Upper lobe of left lung (tissue), 6 donors: ENCODE data around the gene KYAT1. TPM values are rescaled to one million over a fixed set of nuclear protein-coding genes. Genes with fewer than 3 reads are reported as not detected.

Experiments
- ATAC-seq, 2 donors: fragments of 200-7000 bp; cut with Tn5 transposase; one replicate each; pipeline ENCODE4 v1.9.1; 2022; ENCODE audit warnings: mild to moderate bottlenecking in 2 of 2, moderate library complexity in 2 of 2; ENCODE audit not compliant: low FRiP score in 2 of 2
- DNase-seq, 2 donors: peaks; one replicate each; pipeline ENCODE4 v3.0.0-alpha.2; 2019 to 2020
- H3K27ac ChIP-seq, 4 donors: fragments of 200-600 bp; sonication (generic); one replicate each; pipeline ENCODE4 v1.5.1; 2016 to 2019
- H3K27me3 ChIP-seq, 4 donors: fragments of 200-600 bp; sonication (generic); one replicate each; pipeline ENCODE4 v1.5.1; 2017 to 2019
- H3K36me3 ChIP-seq, 4 donors: fragments of 200-600 bp; sonication (generic); one replicate each; pipeline ENCODE4 v1.5.1; 2016 to 2019
- H3K4me1 ChIP-seq, 4 donors: fragments of 200-600 bp; sonication (generic); one replicate each; pipeline ENCODE4 v1.5.1; 2018 to 2019
- H3K4me3 ChIP-seq, 4 donors: fragments of 200-600 bp; sonication (generic); one replicate each; pipeline ENCODE4 v1.5.1; 2017 to 2019; ENCODE audit warnings: mild to moderate bottlenecking in 2 of 4, moderate library complexity in 1 of 4
- H3K9me3 ChIP-seq, 4 donors: fragments of 200-600 bp; sonication (generic); one replicate each; pipeline ENCODE4 v1.5.1; 2018 to 2019
- CTCF ChIP-seq, 6 experiments: fragments of 450-650 bp in 4 of 6; fragments of 200-600 bp in 2 of 6; sonication (generic) in 2 of 6; IDR thresholded peaks; one replicate each; pipeline ENCODE4 v1.5.1; 2016 to 2019; ENCODE audit warnings: antibody characterized with exemption in 6 of 6
- EP300 ChIP-seq, 4 donors: sonication (generic); formaldehyde crosslinking; IDR thresholded peaks; one replicate each; pipeline ENCODE4 v1.5.1; 2017; ENCODE audit warnings: antibody characterized with exemption in 4 of 4, control low read depth in 2 of 4
- POLR2A ChIP-seq, 4 donors: fragments of 450-650 bp; IDR thresholded peaks; one replicate each; pipeline ENCODE4 v1.5.1; 2016 to 2017; ENCODE audit warnings: antibody characterized with exemption in 4 of 4, mild to moderate bottlenecking in 2 of 4
- POLR2AphosphoS5 ChIP-seq, 2 donors: sonication (generic); formaldehyde crosslinking; IDR thresholded peaks; one replicate each; pipeline ENCODE4 v1.5.1; 2017; ENCODE audit warnings: antibody characterized with exemption in 2 of 2
- WGBS, 2 donors: methylation state at CpG; one replicate each; pipeline ENCODE4 v1.1.5; 2017 to 2018; 5-methylcytosine and 5-hydroxymethylcytosine counted together
- total RNA-seq, 6 donors: library from RNA; depleted of rRNA in 4 of 6; stranded (reverse); fragments of >200 nt in 4 of 6; gene quantifications; one replicate each; pipeline versions ENCODE4 v1.1.0 to v1.2.1, GENCODE V29; 2016 to 2021
- donor health status: DM: no; HTN: no; CAD: no; lungs with moderate emphysema.
- donor health status: DM: no; HTN: yes; CAD: no; lungs with severe emphysema.

The KYAT1 gene
- total RNA-seq, 6 donors from 2014 or later, result 3.9 to 10.5 (median 5.4) TPM

GRCh38 chr9:128918921-128919320 lies 37.2 kb upstream of the KYAT1 start:
- H3K4me1 ChIP-seq, result peaks cover 66 to 84% (median 79%) of the 10 kb centered on the region in 4 donors
- ATAC-seq (no peak), DNase-seq (no peak)
- H3K27ac ChIP-seq, result peak overlapping the region in 3 of 4 donors; percentile 35 to 97 (median 89)
- no peaks in the 10 kb centered on the region for H3K9me3 ChIP-seq
- no peaks in the 10 kb centered on the region for H3K27me3 ChIP-seq
- peaks cover 0 to 34% (median 12%) of the 10 kb centered on the region in 4 donors for H3K36me3 ChIP-seq
- WGBS, 2 donors, result 70 to 86% methylated on average over 1 to 2 of the region's 2 CpGs
- no peak for TF ChIP-seq POLR2AphosphoS5 (IDR thresholded peaks at IDR 0.05)
- TF ChIP-seq CTCF (IDR thresholded peaks at IDR 0.05), result no peak
- TF ChIP-seq POLR2A (IDR thresholded peaks at IDR 0.05), result no peak
- TF ChIP-seq EP300 (IDR thresholded peaks at IDR 0.05), result no peak
- no peak overlapping the region for H3K4me3 ChIP-seq

GRCh38 chr9:128917151-128917849 lies 35.5 kb upstream of the KYAT1 start:
- DNase-seq (peak; percentile 77 to 89), ATAC-seq (peak; percentile 66 to 78)
- peak overlapping the region; percentile 71 to 90 (median 86) for H3K27ac ChIP-seq
- no peaks in the 10 kb centered on the region for H3K9me3 ChIP-seq
- WGBS, 2 donors, result 53 to 62% methylated on average over 15 to 23 of the region's 26 CpGs
- no peak for TF ChIP-seq CTCF (IDR thresholded peaks at IDR 0.05)
- TF ChIP-seq EP300 (IDR thresholded peaks at IDR 0.05), result peak in 1 of 4 donors; percentile 29
- TF ChIP-seq POLR2AphosphoS5 (IDR thresholded peaks at IDR 0.05), result peak; percentile 47 to 79
- TF ChIP-seq POLR2A (IDR thresholded peaks at IDR 0.05), result peak in 1 of 4 donors; percentile 50
- no peaks in the 10 kb centered on the region for H3K27me3 ChIP-seq
- H3K4me1 ChIP-seq, result peaks cover 81 to 93% (median 90%) of the 10 kb centered on the region in 4 donors
- peaks cover 0 to 43% (median 12%) of the 10 kb centered on the region in 4 donors for H3K36me3 ChIP-seq
- peak overlapping the region in 1 of 4 donors; percentile 19 for H3K4me3 ChIP-seq

- ATAC-seq (no peak), DNase-seq (peak in 1 of 2 donors; percentile 67)
- no peaks in the 10 kb centered on the region for H3K9me3 ChIP-seq
- 80 to 81% methylated on average over 11 of the region's 11 CpGs for WGBS, 2 donors
- H3K36me3 ChIP-seq, result peaks cover 0 to 43% (median 12%) of the 10 kb centered on the region in 4 donors
- H3K4me3 ChIP-seq, result peak overlapping the region in 2 of 4 donors; percentile 15 to 19
- H3K27me3 ChIP-seq, result no peaks in the 10 kb centered on the region
- H3K27ac ChIP-seq, result peak overlapping the region; percentile 71 to 90 (median 86)
- peaks cover 81 to 93% (median 91%) of the 10 kb centered on the region in 4 donors for H3K4me1 ChIP-seq
- no peak for TF ChIP-seq EP300 (IDR thresholded peaks at IDR 0.05)
- no peak for TF ChIP-seq CTCF (IDR thresholded peaks at IDR 0.05)
- no peak for TF ChIP-seq POLR2A (IDR thresholded peaks at IDR 0.05)
- no peak for TF ChIP-seq POLR2AphosphoS5 (IDR thresholded peaks at IDR 0.05)
These were observed 35.0 kb upstream of the KYAT1 start for GRCh38 chr9:128916745-128917144.

GRCh38 chr9:128916204-128916603 lies 34.5 kb upstream of the KYAT1 start:
- peak in 1 of 4 donors; percentile 61 for TF ChIP-seq POLR2A (IDR thresholded peaks at IDR 0.05)
- no peak for TF ChIP-seq EP300 (IDR thresholded peaks at IDR 0.05)
- ATAC-seq (peak; percentile 36 to 52), DNase-seq (peak; percentile 73 to 85)
- H3K27ac ChIP-seq, result peak overlapping the region; percentile 71 to 90 (median 86)
- peaks cover 81 to 93% (median 91%) of the 10 kb centered on the region in 4 donors for H3K4me1 ChIP-seq
- H3K9me3 ChIP-seq, result no peaks in the 10 kb centered on the region
- 70 to 72% methylated on average over 12 to 18 of the region's 18 CpGs for WGBS, 2 donors
- peaks cover 0 to 44% (median 12%) of the 10 kb centered on the region in 4 donors for H3K36me3 ChIP-seq
- no peaks in the 10 kb centered on the region for H3K27me3 ChIP-seq
- H3K4me3 ChIP-seq, result peak overlapping the region in 2 of 4 donors; percentile 15 to 19

- H3K4me1 ChIP-seq, result peaks cover 79 to 93% (median 89%) of the 10 kb centered on the region in 4 donors
- no peak for TF ChIP-seq CTCF (IDR thresholded peaks at IDR 0.05)
- TF ChIP-seq POLR2A (IDR thresholded peaks at IDR 0.05), result no peak
- TF ChIP-seq POLR2AphosphoS5 (IDR thresholded peaks at IDR 0.05), result no peak
- no peak for TF ChIP-seq EP300 (IDR thresholded peaks at IDR 0.05)
- H3K9me3 ChIP-seq, result no peaks in the 10 kb centered on the region
- DNase-seq, result peak; percentile 19 to 81
- H3K4me3 ChIP-seq, result peak overlapping the region in 1 of 4 donors; percentile 21
- H3K36me3 ChIP-seq, result peaks cover 0 to 63% (median 24%) of the 10 kb centered on the region in 4 donors
- peak overlapping the region; percentile 83 to 90 (median 88) for H3K27ac ChIP-seq
- 57 to 59% methylated on average over 16 to 23 of the region's 23 CpGs for WGBS, 2 donors
- no peak for ATAC-seq
- no peaks in the 10 kb centered on the region for H3K27me3 ChIP-seq
These were observed 32.4 kb upstream of the KYAT1 start for GRCh38 chr9:128913995-128914772.
